Type B pancreatic cell (in vitro differentiated cells): ENCODE results near the gene PLA2G4E. TPM values are rescaled to one million over a fixed set of nuclear protein-coding genes. Genes with fewer than 3 reads are reported as not detected.

Source experiments
- DNase-seq: peaks from one replicate; pipeline ENCODE4 v3.0.0; 2021; ENCODE audit warnings: mixed read lengths; ENCODE audit not compliant: unreplicated experiment; ENCODE audit errors: extremely low spot score
- H3K27ac Mint-ChIP-seq: 2 replicates; pipeline ENCODE4 v1.8.0; 2021; ENCODE audit warnings: mild to moderate bottlenecking, mixed read lengths
- H3K27me3 Mint-ChIP-seq: 2 replicates; pipeline ENCODE4 v1.8.0; 2021; ENCODE audit warnings: mixed read lengths
- H3K36me3 Mint-ChIP-seq: 2 replicates; pipeline ENCODE4 v1.8.0; 2021; ENCODE audit warnings: mixed read lengths
- H3K4me1 Mint-ChIP-seq: one replicate; pipeline ENCODE4 v1.8.0; 2021; ENCODE audit warnings: mixed read lengths; ENCODE audit not compliant: unreplicated experiment
- H3K4me3 Mint-ChIP-seq: 2 replicates; pipeline ENCODE4 v1.8.0; 2021; ENCODE audit warnings: mild to moderate bottlenecking, mixed read lengths
- H3K9me3 Mint-ChIP-seq: 2 replicates; pipeline ENCODE4 v1.8.0; 2021; ENCODE audit warnings: mixed read lengths
- CTCF ChIP-seq: fragments of 200-600 bp; sonication (generic); conservative IDR thresholded peaks from 2 replicates; pipeline ENCODE4 v1.5.0; 2021; ENCODE audit warnings: antibody characterized with exemption, mild to moderate bottlenecking
- total RNA-seq: library from RNA; stranded (reverse); gene quantifications from 2 replicates; pipeline ENCODE4 v1.2.1, GENCODE V29; 2021; ENCODE audit warnings: low replicate concordance

Gene PLA2G4E
- total RNA-seq, 1 donor from 2014 or later = not detected

- no peak overlapping the region for H3K4me3 Mint-ChIP-seq
- peaks cover 10% of the 10 kb centered on the region for H3K27me3 Mint-ChIP-seq
- H3K9me3 Mint-ChIP-seq = no peaks in the 10 kb centered on the region
- TF ChIP-seq CTCF = no peak
- DNase-seq = no peak
- peaks cover 5% of the 10 kb centered on the region for H3K4me1 Mint-ChIP-seq
- no peak overlapping the region for H3K27ac Mint-ChIP-seq
- no peaks in the 10 kb centered on the region for H3K36me3 Mint-ChIP-seq
Observed at GRCh38 chr15:41990691-41991090, 30.2 kb downstream of the PLA2G4E start.

GRCh38 chr15:41990243-41990605, 30.6 kb downstream of the PLA2G4E start:
- TF ChIP-seq CTCF = no peak
- H3K4me3 Mint-ChIP-seq = no peak overlapping the region
- H3K27ac Mint-ChIP-seq = no peak overlapping the region
- H3K4me1 Mint-ChIP-seq = peaks cover 5% of the 10 kb centered on the region
- DNase-seq = no peak
- H3K36me3 Mint-ChIP-seq = no peaks in the 10 kb centered on the region
- H3K9me3 Mint-ChIP-seq = no peaks in the 10 kb centered on the region
- H3K27me3 Mint-ChIP-seq = peaks cover 10% of the 10 kb centered on the region

GRCh38 chr15:41989573-41990242, 31.1 kb downstream of the PLA2G4E start:
- peak; percentile 92 for DNase-seq
- H3K4me3 Mint-ChIP-seq = no peak overlapping the region
- H3K27ac Mint-ChIP-seq = no peak overlapping the region
- peaks cover 5% of the 10 kb centered on the region for H3K4me1 Mint-ChIP-seq
- peaks cover 10% of the 10 kb centered on the region for H3K27me3 Mint-ChIP-seq
- peak; percentile 98 for TF ChIP-seq CTCF
- no peaks in the 10 kb centered on the region for H3K36me3 Mint-ChIP-seq
- H3K9me3 Mint-ChIP-seq = no peaks in the 10 kb centered on the region

GRCh38 chr15:41988896-41989572, 31.8 kb downstream of the PLA2G4E start:
- no peak for TF ChIP-seq CTCF
- H3K36me3 Mint-ChIP-seq = no peaks in the 10 kb centered on the region
- no peak overlapping the region for H3K27ac Mint-ChIP-seq
- H3K9me3 Mint-ChIP-seq = no peaks in the 10 kb centered on the region
- peaks cover 5% of the 10 kb centered on the region for H3K4me1 Mint-ChIP-seq
- H3K4me3 Mint-ChIP-seq = no peak overlapping the region
- peaks cover 10% of the 10 kb centered on the region for H3K27me3 Mint-ChIP-seq
- no peak for DNase-seq

- Mint-ChIP-seq H3K36me3 (no peaks in the 10 kb centered on the region), H3K27ac (no peak overlapping the region), H3K4me1 (no peaks in the 10 kb centered on the region), H3K9me3 (no peaks in the 10 kb centered on the region), H3K4me3 (no peak overlapping the region), H3K27me3 (peaks cover 10% of the 10 kb centered on the region)
- DNase-seq = no peak
- no peak for TF ChIP-seq CTCF
Observed at GRCh38 chr15:41987925-41988275, 32.9 kb downstream of the PLA2G4E start.
